Effector CD8-positive, alpha-beta T cell (primary cell): ENCODE results near the gene EPC1.
A peak's percentile ranks its signal among the peaks of the same experiment; 100 is the strongest.
"Not testable (repeated sequence)": the region's sequence is repeated elsewhere in the genome, so short reads cannot be mapped to it uniquely, and the experiment has no call there.

Source experiments
- DNase-seq: peaks from one replicate; lab custom pipeline; 2025; lab: John Stamatoyannopoulos, UW

EPC1 gene

GRCh38 chr10:32372000-32372875 lies 25.3 kb upstream of the EPC1 start:
- no peak for DNase-seq

DNA sequence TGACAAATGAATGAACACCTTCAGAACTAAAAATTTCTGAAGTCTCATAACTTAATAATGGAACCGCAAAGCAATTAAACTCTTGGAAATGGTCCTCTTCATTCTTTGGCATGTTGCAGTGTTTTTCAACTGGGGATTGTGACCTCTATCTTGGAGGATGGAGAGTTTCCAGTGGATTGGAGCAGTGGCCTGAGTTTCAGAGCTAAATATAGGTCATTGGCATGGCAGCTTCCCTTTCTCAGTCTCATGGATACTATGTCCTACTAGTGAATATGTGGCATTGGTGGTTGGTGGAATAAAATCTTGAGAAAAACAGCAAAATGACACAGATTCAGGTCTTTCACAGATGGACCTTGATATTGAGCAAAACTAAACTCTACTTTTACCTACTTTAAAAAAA lies 24.1 kb upstream of the EPC1 start:
- no peak for DNase-seq

GRCh38 chr10:32367793-32368453 lies 21.0 kb upstream of the EPC1 start:
- peak; percentile 70 for DNase-seq

GRCh38 chr10:32366588-32366987 lies 19.6 kb upstream of the EPC1 start:
- no peak for DNase-seq

GRCh38 chr10:32366111-32366510 lies 19.2 kb upstream of the EPC1 start:
- DNase-seq, result no peak

DNA sequence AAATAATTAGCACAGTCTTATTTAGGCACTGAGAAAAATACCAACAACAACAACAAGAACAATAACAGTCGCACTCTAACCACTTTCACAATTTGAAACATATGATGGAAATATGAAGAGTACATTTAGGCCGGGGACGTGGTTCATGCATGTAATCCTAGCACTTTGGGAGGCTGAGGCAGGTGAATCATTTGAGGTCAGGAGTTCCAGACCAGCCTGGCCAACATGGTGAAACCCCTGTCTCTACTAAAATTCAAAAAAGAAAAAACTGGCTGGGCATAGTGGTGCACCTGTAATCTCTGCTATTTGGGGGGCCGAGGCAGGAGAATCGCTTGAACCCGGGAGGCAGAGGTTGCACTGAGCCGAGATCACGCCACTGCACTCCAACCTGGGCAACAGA lies 18.4 kb upstream of the EPC1 start:
- DNase-seq, result not testable (repeated sequence)

DNA sequence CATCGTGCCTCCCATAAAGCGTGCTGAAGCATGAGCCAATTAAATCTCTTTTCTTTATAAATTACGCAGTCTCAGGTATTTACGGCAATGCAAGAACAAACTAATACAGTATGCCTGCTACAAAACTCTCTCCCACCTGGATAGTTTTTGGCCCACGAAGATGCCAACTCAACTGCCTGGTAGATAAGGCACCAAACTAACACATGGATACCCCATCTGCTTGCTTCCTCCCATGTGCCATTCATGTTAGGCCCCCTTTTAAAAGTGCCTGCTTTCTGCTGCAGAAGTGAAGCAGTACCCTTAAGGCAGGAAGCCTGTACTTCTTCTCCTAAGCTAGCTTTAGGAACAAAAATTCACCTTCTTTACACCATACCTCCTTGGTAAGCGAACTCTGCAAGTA lies 15.6 kb upstream of the EPC1 start:
- DNase-seq, result no peak

DNA sequence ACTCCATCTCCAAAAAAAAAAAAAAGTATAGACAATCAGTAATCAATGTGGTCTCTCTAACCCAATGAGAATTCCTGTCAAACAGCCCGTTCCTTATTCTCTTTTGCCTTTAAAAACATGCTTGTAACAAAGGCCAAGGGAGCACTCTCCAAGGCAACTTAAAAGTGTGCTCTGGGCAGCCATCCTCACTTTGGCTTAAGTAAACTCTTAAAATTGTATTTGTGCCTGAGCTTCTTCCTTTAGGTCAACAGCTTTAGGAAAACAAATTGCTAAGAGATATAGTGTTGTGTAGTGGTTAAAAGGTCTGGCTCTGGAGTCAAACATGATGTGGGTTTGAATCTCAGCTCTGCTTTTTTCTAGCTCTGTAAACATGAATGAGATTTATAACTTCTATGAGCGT lies 13.9 kb upstream of the EPC1 start:
- no peak for DNase-seq

- DNase-seq, result no peak
These were observed 13.3 kb upstream of the EPC1 start for GRCh38 chr10:32360241-32360640.

DNA sequence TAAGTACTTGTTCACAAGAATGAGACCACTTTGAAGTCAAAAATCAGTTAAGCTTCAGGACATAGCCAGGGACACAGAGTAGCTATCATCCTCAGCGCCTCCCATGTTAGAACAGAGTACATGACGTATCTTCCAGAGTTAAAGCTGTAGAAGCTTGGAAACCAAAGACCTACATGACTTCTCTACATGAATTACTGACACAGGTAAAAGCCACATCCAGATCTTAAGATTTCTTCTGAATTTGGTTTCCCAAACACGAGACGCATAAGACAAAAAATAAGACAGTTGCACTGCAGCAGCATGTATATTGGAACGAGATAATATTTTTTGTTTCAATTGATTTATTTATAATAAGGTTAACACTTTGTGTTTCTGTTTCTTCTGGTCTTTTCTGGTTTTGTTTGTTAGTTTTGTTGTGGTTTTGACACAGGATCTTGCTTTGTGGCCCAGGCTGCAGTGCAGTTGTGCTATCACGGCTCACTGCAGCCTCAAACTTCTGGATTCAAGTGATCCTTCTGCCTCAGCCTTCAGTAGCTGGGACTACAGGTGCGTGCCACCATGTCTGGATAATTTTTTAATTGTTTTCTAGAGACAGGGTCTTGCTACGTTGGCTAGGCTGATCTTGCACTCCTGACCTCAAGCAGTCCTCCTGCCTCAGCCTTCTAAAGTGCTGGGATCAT lies 10.2 kb upstream of the EPC1 start:
- DNase-seq, result no peak

DNA sequence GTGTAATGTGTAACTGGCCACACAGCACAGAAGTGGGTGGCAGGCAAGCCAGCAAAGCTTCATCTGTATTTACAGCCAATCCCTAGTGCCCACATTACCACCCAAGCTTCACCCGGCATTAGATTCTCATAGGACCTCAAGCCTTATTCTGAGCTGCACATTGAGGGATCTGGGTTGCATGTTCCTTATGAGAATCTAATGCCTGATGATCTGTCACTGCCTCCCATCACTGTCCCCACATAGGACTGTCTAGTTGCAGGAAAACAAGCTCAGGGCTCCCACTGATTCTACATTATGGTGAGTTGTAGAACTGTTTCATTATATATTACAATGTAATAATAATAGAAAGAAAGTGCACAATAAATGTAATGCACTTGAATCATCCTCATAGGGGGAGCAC lies 7.7 kb upstream of the EPC1 start:
- DNase-seq, result not testable (repeated sequence)

DNA sequence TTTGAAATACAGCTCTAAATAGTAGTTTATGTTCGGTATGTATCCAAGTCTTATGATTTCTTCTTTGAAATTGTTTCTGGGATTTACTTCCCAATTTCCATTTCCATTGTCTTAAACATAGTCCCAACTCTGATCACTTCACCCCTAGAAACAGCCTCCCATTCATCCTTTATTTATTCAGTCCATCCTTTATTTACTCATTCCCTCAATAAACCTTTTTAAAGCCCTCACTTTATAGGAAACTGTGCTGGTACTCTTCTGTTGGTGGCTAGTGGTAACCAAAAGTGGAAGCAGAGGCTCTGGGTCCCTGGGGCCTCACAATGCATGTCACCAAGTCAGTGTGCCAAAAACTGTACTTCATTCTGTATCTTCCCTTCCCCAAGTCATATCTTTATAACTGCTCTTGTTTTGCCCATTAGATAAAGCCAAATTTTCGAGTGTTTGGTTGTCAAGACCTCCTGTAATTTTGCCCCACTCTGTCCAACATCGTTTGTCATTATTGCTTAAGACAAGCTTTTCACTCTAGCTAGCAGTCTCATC lies 3.9 kb upstream of the EPC1 start:
- DNase-seq, result no peak

- no peak for DNase-seq
These were observed 3.2 kb upstream of the EPC1 start for GRCh38 chr10:32349968-32350738.

DNA sequence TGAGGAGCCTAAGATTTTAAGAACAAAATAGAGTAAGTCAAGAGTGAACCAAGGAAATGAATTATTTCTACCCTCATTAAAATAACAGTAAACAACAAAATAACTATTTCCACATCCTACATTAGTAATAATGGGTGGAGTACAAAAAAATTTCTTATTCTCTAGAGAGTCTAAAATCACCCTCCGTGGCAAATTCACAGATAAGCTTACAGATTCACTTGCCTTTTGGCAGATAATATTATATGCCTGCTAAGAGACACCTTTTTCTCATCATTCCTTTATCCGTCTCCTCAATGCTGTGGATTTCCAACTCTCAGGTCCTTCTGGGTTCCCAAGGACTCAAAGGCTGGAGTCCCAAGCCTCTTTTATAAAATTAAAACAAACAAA lies 2.2 kb upstream of the EPC1 start:
- DNase-seq, result no peak

- no peak for DNase-seq
These were observed 1.6 kb upstream of the EPC1 start for GRCh38 chr10:32348297-32349198.

DNA sequence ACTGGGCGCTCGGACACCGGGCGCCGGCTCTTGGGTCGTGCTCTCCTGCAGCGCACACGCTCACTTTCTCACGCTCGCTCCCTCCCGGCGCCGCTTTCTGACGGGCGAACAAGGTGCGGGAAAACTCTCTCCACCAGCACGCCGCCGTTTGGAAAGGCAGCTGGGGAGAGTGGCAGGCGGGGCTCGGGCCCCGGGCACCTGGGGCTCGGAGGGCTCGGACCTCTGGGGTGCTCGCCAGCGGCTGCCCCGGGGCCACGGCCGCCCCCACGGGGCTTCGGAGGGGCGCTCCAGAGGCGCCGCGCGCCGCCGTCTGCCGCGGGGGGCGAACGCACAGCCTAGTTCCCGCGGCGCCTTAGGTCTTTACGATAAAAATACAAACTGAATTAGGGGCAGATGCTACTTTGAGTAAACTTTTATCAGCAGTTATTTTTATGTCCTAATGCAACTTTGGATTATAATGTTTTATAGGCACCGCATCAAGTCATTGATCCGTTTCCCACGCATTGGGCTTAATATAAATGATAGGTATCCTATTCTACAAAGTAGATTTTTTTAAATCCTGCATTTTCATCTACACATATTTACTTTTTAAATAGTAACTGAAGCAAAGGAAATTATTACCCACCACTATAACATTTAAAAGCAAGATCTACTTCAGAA lies 535 bp upstream of the EPC1 start:
- DNase-seq, result no peak

GRCh38 chr10:32346134-32346550 lies 816 bp downstream of the EPC1 start:
- peak; percentile 88 for DNase-seq

- no peak for DNase-seq
These were observed 5.4 kb downstream of the EPC1 start for GRCh38 chr10:32341596-32341995.

GRCh38 chr10:32340596-32341180 lies 6.3 kb downstream of the EPC1 start:
- no peak for DNase-seq

DNA sequence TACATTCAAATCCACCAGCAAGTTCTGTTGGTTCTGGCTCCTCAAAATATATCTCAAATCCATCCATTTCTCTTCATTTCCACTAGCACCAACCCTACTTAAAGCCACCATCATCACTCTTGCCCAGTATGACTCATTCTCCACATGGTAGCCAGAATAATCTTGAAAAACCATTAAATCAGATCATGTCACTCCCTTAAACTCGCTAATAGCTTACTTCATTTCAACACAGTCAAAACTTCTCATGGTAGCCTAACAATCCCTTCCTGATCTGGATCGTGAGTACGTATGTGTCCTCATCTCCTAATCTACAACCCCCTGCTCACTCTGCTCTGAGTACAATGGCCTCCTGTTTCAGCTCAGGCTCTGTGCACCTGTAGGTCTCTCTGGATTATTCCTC lies 8.7 kb downstream of the EPC1 start:
- no peak for DNase-seq
